Measurements from ENCODE around the gene AHCY. TPM values are rescaled to one million over a fixed set of nuclear protein-coding genes. Genes with fewer than 3 reads are reported as not detected.
"Not testable (repeated sequence)": the region's sequence is repeated elsewhere in the genome, so short reads cannot be mapped to it uniquely, and the experiment has no call there.

The AHCY gene
- total RNA-seq, 4 donors from 2014 or later: 77.8 to 110 (median 83.1) TPM

DNA sequence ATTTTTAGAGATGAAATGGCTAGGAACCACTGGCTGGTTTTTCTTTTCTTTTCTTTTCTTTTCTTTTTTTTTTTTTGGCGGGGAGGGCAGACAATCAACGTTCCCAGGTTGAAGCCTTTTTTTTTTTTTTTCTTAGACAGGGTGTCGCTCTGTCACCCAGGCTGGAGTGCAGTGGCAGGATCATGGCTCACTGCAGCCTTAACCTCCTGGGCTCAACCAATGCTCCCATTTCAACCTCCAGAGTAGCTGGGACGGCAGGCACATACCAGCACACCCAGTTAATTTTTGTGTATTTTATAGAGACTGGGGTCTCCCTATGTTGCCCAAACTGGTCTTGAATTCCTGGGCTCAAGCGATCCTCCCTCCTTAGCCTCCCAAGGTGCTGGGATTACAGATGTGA is 41.1 kb upstream of the AHCY start:
- DNase-seq (ENCODE audit: low spot score in 2 of 2): no peak
- no peaks in the 10 kb centered on the region for H3K9me3 ChIP-seq
- no peaks in the 10 kb centered on the region for H3K27me3 ChIP-seq
- H3K36me3 ChIP-seq: no peaks in the 10 kb centered on the region
- H3K4me3 ChIP-seq: no peak overlapping the region
- no peak overlapping the region for H3K27ac ChIP-seq
- no peak for TF ChIP-seq EP300 (IDR thresholded peaks at IDR 0.05)
- no peak for TF ChIP-seq POLR2A (IDR thresholded peaks at IDR 0.05)
- TF ChIP-seq, protein P1, sequence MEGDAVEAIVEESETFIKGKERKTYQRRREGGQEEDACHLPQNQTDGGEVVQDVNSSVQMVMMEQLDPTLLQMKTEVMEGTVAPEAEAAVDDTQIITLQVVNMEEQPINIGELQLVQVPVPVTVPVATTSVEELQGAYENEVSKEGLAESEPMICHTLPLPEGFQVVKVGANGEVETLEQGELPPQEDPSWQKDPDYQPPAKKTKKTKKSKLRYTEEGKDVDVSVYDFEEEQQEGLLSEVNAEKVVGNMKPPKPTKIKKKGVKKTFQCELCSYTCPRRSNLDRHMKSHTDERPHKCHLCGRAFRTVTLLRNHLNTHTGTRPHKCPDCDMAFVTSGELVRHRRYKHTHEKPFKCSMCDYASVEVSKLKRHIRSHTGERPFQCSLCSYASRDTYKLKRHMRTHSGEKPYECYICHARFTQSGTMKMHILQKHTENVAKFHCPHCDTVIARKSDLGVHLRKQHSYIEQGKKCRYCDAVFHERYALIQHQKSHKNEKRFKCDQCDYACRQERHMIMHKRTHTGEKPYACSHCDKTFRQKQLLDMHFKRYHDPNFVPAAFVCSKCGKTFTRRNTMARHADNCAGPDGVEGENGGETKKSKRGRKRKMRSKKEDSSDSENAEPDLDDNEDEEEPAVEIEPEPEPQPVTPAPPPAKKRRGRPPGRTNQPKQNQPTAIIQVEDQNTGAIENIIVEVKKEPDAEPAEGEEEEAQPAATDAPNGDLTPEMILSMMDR (IDR thresholded peaks at IDR 0.05): no peak
- WGBS, 2 donors: 85 to 92% methylated on average over 5 of the region's 5 CpGs
- no peaks in the 10 kb centered on the region for H3K4me1 ChIP-seq

DNA sequence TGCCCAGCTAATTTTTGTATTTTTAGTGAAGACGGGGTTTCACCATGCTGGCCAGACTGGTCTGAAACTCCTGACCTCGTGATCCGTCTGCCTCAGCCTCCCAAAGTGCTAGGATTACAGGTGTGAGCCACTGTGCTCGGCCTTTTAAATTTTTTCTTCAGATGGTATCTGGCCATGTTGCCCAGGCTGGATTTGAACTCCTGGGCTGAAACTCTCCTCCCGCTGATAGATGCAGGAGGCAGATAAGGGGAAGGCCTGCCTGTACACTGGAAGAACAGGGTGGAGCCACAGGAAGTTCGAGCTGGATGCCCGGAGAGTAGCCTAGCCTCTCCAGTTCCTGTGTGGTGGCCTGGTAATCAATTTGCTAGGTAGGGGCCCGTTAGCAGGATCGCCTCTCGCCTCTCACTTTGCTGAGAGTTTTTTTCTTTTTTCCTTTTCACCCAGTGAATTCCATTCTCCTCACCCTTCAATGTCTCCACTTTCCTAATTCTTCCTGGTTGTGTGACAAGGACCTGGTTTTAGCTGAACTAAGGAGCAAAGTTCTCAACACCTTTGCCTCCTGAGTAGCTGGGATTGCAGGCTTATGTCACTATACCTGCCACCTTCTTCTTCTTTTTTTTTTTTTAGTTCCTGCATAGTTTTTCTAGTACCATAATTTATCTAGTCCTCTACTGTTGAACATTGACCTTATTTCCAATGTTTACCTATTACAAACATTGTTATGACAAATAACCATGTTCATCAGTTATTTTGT is 40.5 kb upstream of the AHCY start:
- WGBS, 2 donors: 80 to 84% methylated on average over 10 of the region's 10 CpGs

DNA sequence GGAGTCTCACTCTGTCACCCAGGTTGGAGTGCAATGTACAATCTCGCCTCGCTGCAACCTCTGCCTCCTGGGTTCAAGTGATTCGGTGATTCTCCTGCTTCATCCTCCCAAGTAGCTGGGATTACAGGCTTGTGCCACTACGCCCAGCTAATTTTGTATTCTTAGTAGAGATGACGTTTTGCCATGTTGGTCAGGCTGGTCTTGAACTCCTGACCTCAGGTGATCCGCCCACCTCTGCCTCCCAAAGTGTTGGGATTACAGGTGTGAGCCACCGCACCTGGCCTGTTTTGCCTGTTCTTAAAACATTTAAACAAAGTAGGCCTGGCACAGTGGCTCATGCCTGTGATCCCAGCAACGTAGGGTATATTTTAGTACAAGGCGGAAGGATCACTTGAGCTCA is 38.0 kb upstream of the AHCY start:
- H3K36me3 ChIP-seq; H3K4me1 ChIP-seq; DNase-seq (ENCODE audit: low spot score in 2 of 2); H3K27me3 ChIP-seq; H3K27ac ChIP-seq; H3K4me3 ChIP-seq; H3K9me3 ChIP-seq: not testable (repeated sequence)
- 89 to 91% methylated on average over 9 of the region's 9 CpGs for WGBS, 2 donors

More for the DNA sequence above, 40.5 kb upstream of the AHCY start:
- no peak overlapping the region for H3K4me3 ChIP-seq
- no peaks in the 10 kb centered on the region for H3K9me3 ChIP-seq
- H3K4me1 ChIP-seq: no peaks in the 10 kb centered on the region
- DNase-seq (ENCODE audit: low spot score in 2 of 2): no peak
- TF ChIP-seq, protein P1 (IDR thresholded peaks at IDR 0.05): no peak
- no peak for TF ChIP-seq EP300 (IDR thresholded peaks at IDR 0.05)
- TF ChIP-seq POLR2A (IDR thresholded peaks at IDR 0.05): no peak
- H3K27ac ChIP-seq: no peak overlapping the region
- H3K36me3 ChIP-seq: no peaks in the 10 kb centered on the region
- no peaks in the 10 kb centered on the region for H3K27me3 ChIP-seq

DNA sequence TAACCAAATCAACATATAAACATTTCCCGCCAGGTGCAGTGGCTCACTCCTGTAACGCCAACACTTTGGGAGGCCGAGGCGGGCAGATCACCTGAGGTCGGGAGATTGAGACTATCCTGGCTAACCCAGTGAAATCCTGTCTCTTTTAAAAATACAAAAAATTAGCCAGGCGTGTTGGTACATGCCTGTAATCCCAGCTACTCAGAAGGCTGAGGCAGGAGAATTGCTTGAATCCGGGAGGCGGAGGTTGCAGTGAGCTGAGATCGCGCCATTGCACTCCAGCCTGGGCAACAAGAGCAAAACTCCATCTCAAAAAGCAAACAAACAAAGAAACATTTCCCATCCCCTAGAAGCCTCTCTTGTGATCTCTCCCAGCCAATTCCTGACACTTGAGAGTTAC is 37.6 kb upstream of the AHCY start:
- H3K4me3 ChIP-seq; H3K9me3 ChIP-seq; H3K27ac ChIP-seq; DNase-seq (ENCODE audit: low spot score in 2 of 2); H3K36me3 ChIP-seq; H3K4me1 ChIP-seq; H3K27me3 ChIP-seq: not testable (repeated sequence)
- 88 to 89% methylated on average over 10 of the region's 10 CpGs for WGBS, 2 donors

DNA sequence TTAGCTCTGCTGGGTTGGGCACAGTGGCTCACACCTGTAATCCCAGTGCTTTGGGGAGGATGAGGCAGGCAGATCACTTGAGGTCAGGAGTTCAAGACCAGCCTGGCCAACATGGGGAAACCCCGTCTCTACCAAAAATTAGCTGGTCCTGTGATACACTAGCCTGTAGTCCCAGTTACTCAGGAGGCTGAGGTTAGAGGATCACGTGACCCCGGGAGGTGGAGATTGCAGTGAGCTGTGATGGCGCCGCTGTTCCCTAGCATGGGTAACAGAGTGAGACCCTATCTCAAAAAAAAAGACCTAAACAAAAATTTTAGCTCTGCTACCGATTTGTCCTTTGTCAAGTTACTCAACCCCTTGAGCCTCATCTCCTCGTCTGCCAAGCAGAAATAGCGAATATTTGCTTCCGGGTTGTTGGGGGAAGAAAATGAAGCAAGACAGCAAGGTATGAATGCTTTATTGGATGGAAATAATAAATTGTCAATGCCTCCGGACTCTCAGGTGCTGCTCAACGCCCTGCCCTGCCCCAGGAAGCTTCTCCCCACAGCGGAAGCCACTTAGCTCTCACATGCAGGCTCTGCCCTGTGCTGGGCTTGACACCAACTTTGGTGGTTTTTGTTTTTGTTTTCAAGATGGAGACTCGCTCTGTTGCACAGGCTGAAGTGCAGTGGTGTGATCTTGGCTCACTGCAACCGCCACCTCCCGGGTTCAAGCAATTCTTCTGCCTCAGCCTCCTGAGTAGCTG is 35.0 kb upstream of the AHCY start:
- no peak overlapping the region for H3K4me3 ChIP-seq
- TF ChIP-seq, protein P1 (IDR thresholded peaks at IDR 0.05): no peak
- TF ChIP-seq EP300 (IDR thresholded peaks at IDR 0.05) (no peak), POLR2A (IDR thresholded peaks at IDR 0.05) (no peak)
- 87 to 89% methylated on average over 15 of the region's 15 CpGs for WGBS, 2 donors
- peaks cover 0 to 12% (median 8%) of the 10 kb centered on the region in 4 donors for H3K4me1 ChIP-seq
- H3K9me3 ChIP-seq: no peaks in the 10 kb centered on the region
- peak overlapping the region in 1 of 4 donors; percentile 29 for H3K27ac ChIP-seq
- DNase-seq (ENCODE audit: low spot score in 2 of 2): no peak
- H3K27me3 ChIP-seq: no peaks in the 10 kb centered on the region
- H3K36me3 ChIP-seq: no peaks in the 10 kb centered on the region

DNA sequence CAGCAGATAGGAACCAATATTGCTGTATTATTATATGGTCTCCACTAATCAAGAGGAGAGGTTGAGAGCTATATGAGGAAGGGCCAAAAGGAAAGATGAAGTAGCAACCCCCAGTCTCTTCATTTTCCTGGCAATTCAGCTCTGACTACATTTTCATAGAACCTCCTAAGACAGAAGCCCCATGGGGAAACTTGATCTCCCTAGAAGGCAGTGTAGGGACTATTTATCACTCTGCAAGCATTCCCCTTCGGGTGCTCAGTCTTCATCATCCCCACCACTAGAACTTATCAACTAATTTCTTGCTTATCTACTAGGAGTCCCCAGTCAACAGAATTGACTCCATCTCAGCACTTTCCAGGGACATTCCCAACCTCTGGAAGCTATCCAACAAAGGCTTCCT is 34.4 kb upstream of the AHCY start:
- peaks cover 0 to 16% (median 9%) of the 10 kb centered on the region in 4 donors for H3K4me1 ChIP-seq
- no peak overlapping the region for H3K4me3 ChIP-seq
- 75 to 89% methylated on average over 1 of the region's 1 CpG for WGBS, 2 donors
- no peaks in the 10 kb centered on the region for H3K36me3 ChIP-seq
- H3K27ac ChIP-seq: peak overlapping the region in 2 of 4 donors; percentile 12 to 29
- H3K9me3 ChIP-seq: no peaks in the 10 kb centered on the region
- DNase-seq (ENCODE audit: low spot score in 2 of 2): no peak
- no peaks in the 10 kb centered on the region for H3K27me3 ChIP-seq
- TF ChIP-seq POLR2A (IDR thresholded peaks at IDR 0.05) (no peak), EP300 (IDR thresholded peaks at IDR 0.05) (no peak)
- TF ChIP-seq, protein P1 (IDR thresholded peaks at IDR 0.05): no peak

Data from tibial nerve (tissue), 4 donors.